Astrocyte of the spinal cord (primary cell): ENCODE results near the gene PTBP2.
A peak's percentile ranks its signal among the peaks of the same experiment; 100 is the strongest.

Experiments used
- DNase-seq: peaks from one replicate; pipeline ENCODE4 v3.0.0; 2011; ENCODE audit warnings: low read depth, low spot score
- H3K4me3 ChIP-seq: 2 replicates; pipeline ENCODE4 v1.5.1; 2011; ENCODE audit warnings: low read depth, mild to moderate bottlenecking, low read length, moderate library complexity
- CTCF ChIP-seq: IDR thresholded peaks from 2 replicates; pipeline ENCODE4 v1.5.1; 2012; ENCODE audit warnings: low read depth, mild to moderate bottlenecking, low read length, inconsistent platforms
- in situ Hi-C: cut with HindIII; loops from 2 replicates; pipeline ENCODE4 v1.10.0; 2017; ENCODE audit warnings: low sequenced_read_pairs

Gene PTBP2

GRCh38 chr1:96695954-96696353 lies 25.6 kb upstream of the PTBP2 start:
- in situ Hi-C loops = no loop called here
- DNase-seq = no peak
- no peak overlapping the region for H3K4me3 ChIP-seq
- TF ChIP-seq CTCF = no peak

GRCh38 chr1:96698342-96698983 lies 23.1 kb upstream of the PTBP2 start:
- DNase-seq = peak; percentile 59
- TF ChIP-seq CTCF = no peak
- in situ Hi-C loops = no loop called here
- H3K4me3 ChIP-seq = no peak overlapping the region

GRCh38 chr1:96703186-96703585 lies 18.4 kb upstream of the PTBP2 start:
- in situ Hi-C loops = no loop called here
- no peak for TF ChIP-seq CTCF
- DNase-seq = peak; percentile 50
- H3K4me3 ChIP-seq = no peak overlapping the region

- DNase-seq = no peak
- in situ Hi-C loops = no loop called here
- no peak overlapping the region for H3K4me3 ChIP-seq
- TF ChIP-seq CTCF = no peak
Observed at GRCh38 chr1:96707023-96707422, 14.6 kb upstream of the PTBP2 start.

GRCh38 chr1:96708482-96708881 lies 13.1 kb upstream of the PTBP2 start:
- H3K4me3 ChIP-seq = no peak overlapping the region
- in situ Hi-C loops = no loop called here
- TF ChIP-seq CTCF = no peak
- DNase-seq = no peak

GRCh38 chr1:96710708-96711477 lies 10.7 kb upstream of the PTBP2 start:
- DNase-seq = peak; percentile 28
- H3K4me3 ChIP-seq = no peak overlapping the region
- in situ Hi-C loops = no loop called here
- TF ChIP-seq CTCF = no peak
